ENCODE data around the gene ADARB1. TPM values are rescaled to one million over a fixed set of nuclear protein-coding genes. Genes with fewer than 3 reads are reported as not detected.

Gene ADARB1
- total RNA-seq, 2 experiments from 2014 or later, result 6.6 to 20.5 TPM

DNA sequence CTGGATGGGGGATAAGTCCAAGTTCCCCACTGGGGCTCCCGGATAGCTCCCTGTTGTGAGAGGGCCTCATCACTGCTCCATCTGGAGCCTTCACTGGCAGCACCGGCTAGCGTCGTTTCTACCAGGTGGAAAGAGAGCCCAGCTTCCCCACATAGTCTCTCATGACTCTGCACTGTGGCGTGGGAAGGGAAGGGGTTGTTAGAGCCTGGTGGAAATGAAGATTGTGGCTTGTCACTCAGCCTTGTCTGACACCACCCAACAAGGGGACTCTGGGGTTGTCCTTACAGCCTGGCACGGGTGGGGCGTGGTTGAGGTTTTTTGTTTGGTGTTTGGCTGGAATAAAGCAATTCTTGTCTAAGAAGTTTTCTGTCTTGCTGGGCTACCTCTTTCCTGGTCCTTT lies 94.6 kb downstream of the ADARB1 start:
- H3K27ac ChIP-seq (ENCODE audit: low read depth, low read length, poor library complexity, severe bottlenecking), result no peak overlapping the region
- H3K36me3 ChIP-seq (ENCODE audit: insufficient read depth, low read length), result no peaks in the 10 kb centered on the region
- H3K4me1 ChIP-seq (ENCODE audit: insufficient read depth, low read length, poor library complexity, severe bottlenecking), result no peaks in the 10 kb centered on the region
- H3K9me2 ChIP-seq (ENCODE audit: insufficient read depth, low read length), result no peaks in the 10 kb centered on the region
- H3K79me2 ChIP-seq (ENCODE audit: insufficient read depth, low read depth, low read length), result no peaks in the 10 kb centered on the region
- ChIA-PET CTCF (ENCODE audit: unreplicated experiment) (no interaction called here), POLR2A (no interaction called here)
- no peak overlapping the region for H3K4me2 ChIP-seq (ENCODE audit: low read length)
- H3K4me3 ChIP-seq (ENCODE audit: low read depth, low read length, poor library complexity, severe bottlenecking), result no peak overlapping the region
- DNase-seq (ENCODE audit: low spot score), result no peak
- no peak overlapping the region for H2AFZ ChIP-seq (ENCODE audit: low read length)
- no peaks in the 10 kb centered on the region for H4K20me1 ChIP-seq (ENCODE audit: insufficient read depth, low read length)
- TF ChIP-seq, protein P1, sequence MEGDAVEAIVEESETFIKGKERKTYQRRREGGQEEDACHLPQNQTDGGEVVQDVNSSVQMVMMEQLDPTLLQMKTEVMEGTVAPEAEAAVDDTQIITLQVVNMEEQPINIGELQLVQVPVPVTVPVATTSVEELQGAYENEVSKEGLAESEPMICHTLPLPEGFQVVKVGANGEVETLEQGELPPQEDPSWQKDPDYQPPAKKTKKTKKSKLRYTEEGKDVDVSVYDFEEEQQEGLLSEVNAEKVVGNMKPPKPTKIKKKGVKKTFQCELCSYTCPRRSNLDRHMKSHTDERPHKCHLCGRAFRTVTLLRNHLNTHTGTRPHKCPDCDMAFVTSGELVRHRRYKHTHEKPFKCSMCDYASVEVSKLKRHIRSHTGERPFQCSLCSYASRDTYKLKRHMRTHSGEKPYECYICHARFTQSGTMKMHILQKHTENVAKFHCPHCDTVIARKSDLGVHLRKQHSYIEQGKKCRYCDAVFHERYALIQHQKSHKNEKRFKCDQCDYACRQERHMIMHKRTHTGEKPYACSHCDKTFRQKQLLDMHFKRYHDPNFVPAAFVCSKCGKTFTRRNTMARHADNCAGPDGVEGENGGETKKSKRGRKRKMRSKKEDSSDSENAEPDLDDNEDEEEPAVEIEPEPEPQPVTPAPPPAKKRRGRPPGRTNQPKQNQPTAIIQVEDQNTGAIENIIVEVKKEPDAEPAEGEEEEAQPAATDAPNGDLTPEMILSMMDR (conservative IDR thresholded peaks at IDR 0.05; ENCODE audit: low read length), result no peak
- BruUV-seq (replicated peaks), result no TSS peak
- no peaks in the 10 kb centered on the region for H3K9me3 ChIP-seq (ENCODE audit: low read length)
- intact Hi-C loops (cut with micrococcal nuclease; ENCODE audit: unreplicated experiment), result no loop called here

DNA sequence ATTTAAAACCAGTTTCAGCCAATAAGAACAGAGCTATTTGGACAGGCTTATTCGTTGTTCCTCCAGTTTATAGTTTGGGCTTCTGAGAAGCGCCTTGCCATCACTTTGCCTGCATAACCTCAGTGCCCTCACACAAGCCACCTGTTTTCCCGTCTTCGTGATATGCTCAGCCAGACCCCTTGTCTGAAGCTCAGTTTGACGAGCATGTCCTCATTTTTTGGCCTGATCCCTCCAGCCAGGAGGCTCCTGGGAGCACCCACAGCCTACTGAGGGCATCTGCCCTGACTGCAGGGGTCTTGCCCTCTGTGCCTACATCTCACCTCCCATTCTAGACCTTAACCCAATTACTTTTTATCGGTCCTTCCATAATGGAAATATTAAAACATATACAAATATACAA lies 95.3 kb downstream of the ADARB1 start:
- no peak overlapping the region for H3K4me3 ChIP-seq (ENCODE audit: low read depth, low read length, poor library complexity, severe bottlenecking)
- ChIA-PET POLR2A (interaction anchor here (0.7 kb wide), 1 partner anchor 142 kb away, joined by 3 read pairs; no protein-coding TSS in a partner anchor), CTCF (ENCODE audit: unreplicated experiment) (interaction anchor here (0.6 kb wide), 1 partner anchor 221 kb away, joined by 3 read pairs; no protein-coding TSS in a partner anchor)
- no peaks in the 10 kb centered on the region for H3K79me2 ChIP-seq (ENCODE audit: insufficient read depth, low read depth, low read length)
- no peak overlapping the region for H3K27ac ChIP-seq (ENCODE audit: low read depth, low read length, poor library complexity, severe bottlenecking)
- H4K20me1 ChIP-seq (ENCODE audit: insufficient read depth, low read length), result no peaks in the 10 kb centered on the region
- TF ChIP-seq EZH2phosphoT487 (IDR thresholded peaks at IDR 0.05; ENCODE audit: borderline replicate concordance, low read depth, low read length), result no peak
- TF ChIP-seq, protein P1 (conservative IDR thresholded peaks at IDR 0.05; ENCODE audit: low read length), result no peak
- intact Hi-C loops (cut with micrococcal nuclease; ENCODE audit: unreplicated experiment), result no loop called here
- no peak overlapping the region for H2AFZ ChIP-seq (ENCODE audit: low read length)
- no peaks in the 10 kb centered on the region for H3K4me1 ChIP-seq (ENCODE audit: insufficient read depth, low read length, poor library complexity, severe bottlenecking)
- no peak overlapping the region for H3K4me2 ChIP-seq (ENCODE audit: low read length)
- no peaks in the 10 kb centered on the region for H3K9me3 ChIP-seq (ENCODE audit: low read length)
- no peak for DNase-seq (ENCODE audit: low spot score)
- BruUV-seq (replicated peaks), result no TSS peak
- no peaks in the 10 kb centered on the region for H3K36me3 ChIP-seq (ENCODE audit: insufficient read depth, low read length)
- H3K9me2 ChIP-seq (ENCODE audit: insufficient read depth, low read length), result no peaks in the 10 kb centered on the region

- no peaks in the 10 kb centered on the region for H3K9me2 ChIP-seq (ENCODE audit: insufficient read depth, low read length)
- POLR2A ChIA-PET, result no interaction called here
These were observed 96.6 kb downstream of the ADARB1 start for GRCh38 chr21:45170987-45171386.

More at GRCh38 chr21:45170987-45171386, 96.6 kb downstream of the ADARB1 start:
- no peak overlapping the region for H3K27ac ChIP-seq (ENCODE audit: low read depth, low read length, poor library complexity, severe bottlenecking)
- no peak overlapping the region for H3K4me2 ChIP-seq (ENCODE audit: low read length)
- no peaks in the 10 kb centered on the region for H3K9me3 ChIP-seq (ENCODE audit: low read length)
- TF ChIP-seq, protein P1 (conservative IDR thresholded peaks at IDR 0.05; ENCODE audit: low read length), result no peak
- no peak for TF ChIP-seq EZH2phosphoT487 (IDR thresholded peaks at IDR 0.05; ENCODE audit: borderline replicate concordance, low read depth, low read length)
- no peaks in the 10 kb centered on the region for H4K20me1 ChIP-seq (ENCODE audit: insufficient read depth, low read length)
- no peaks in the 10 kb centered on the region for H3K79me2 ChIP-seq (ENCODE audit: insufficient read depth, low read depth, low read length)
- no peak overlapping the region for H3K4me3 ChIP-seq (ENCODE audit: low read depth, low read length, poor library complexity, severe bottlenecking)
- no TSS peak for BruUV-seq (replicated peaks)
- H3K4me1 ChIP-seq (ENCODE audit: insufficient read depth, low read length, poor library complexity, severe bottlenecking), result no peaks in the 10 kb centered on the region
- CTCF ChIA-PET (ENCODE audit: unreplicated experiment), result no interaction called here
- H3K36me3 ChIP-seq (ENCODE audit: insufficient read depth, low read length), result no peaks in the 10 kb centered on the region
- intact Hi-C loops (cut with micrococcal nuclease; ENCODE audit: unreplicated experiment), result no loop called here
- DNase-seq (ENCODE audit: low spot score), result no peak
- no peak overlapping the region for H2AFZ ChIP-seq (ENCODE audit: low read length)

All from OCI-LY7 (cell line).